ENCODE measurements around the gene TRAPPC10. TPM values are rescaled to one million over a fixed set of nuclear protein-coding genes. Genes with fewer than 3 reads are reported as not detected.
"Not testable (repeated sequence)": the region's sequence is repeated elsewhere in the genome, so short reads cannot be mapped to it uniquely, and the experiment has no call there.

Gene TRAPPC10
- total and polyA plus RNA-seq, 7 donors: 8.4 to 27.3 (median 19.6) TPM

- H3K4me3 ChIP-seq; DNase-seq; H3K4me1 ChIP-seq; H3K36me3 ChIP-seq; intact Hi-C loops (cut with DNase I); H3K27ac ChIP-seq; H3K9me3 ChIP-seq; H3K27me3 ChIP-seq: not testable (repeated sequence)
- 47% methylated on average over 5 of the region's 8 CpGs; no CpG with 5 or more reads in 1 of the 2 donors for WGBS, 2 donors
Observed at GRCh38 chr21:44143996-44144395, 131.9 kb downstream of the TRAPPC10 start.

DNA sequence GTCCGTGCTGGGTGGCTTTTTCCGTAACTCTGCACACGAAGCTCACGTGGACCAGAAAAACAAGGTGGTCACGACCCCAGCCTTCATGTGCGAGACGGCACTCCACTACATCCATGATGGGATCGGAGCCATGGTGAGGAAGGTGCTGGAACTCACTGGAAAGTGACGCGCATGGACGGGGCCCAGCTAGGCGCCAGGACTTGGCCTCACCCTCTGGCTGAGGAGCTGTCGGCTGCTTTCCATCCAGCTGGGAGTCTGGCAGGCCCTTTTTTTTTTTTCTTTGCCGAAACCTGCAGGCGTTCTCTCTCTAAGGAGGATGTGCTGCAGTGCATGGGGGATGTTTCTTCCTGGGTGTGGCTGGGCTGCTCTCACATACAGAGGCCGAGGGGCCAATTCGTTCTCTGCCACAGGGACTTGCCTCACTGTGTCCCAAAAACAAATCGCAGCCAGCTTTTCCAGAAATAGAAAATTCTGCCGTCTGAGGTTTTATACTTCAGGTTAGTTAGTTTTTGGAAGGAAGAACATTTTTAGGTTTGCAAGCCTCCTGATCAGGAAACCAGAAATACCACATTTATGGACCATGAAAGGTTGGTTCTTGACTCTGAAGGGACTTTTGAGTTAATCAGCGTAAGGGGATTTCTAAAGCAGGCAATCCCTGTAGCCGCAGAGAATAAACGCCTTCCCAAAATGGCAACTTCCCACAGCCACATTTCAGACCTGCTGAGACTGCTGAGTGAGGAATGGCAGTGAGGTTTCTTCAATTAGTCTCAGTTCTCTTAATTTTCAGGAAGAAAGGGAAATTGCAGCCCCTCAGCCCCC is 132.9 kb downstream of the TRAPPC10 start:
- H3K9me3 ChIP-seq; H3K27me3 ChIP-seq; DNase-seq; H3K27ac ChIP-seq; intact Hi-C loops (cut with DNase I); H3K4me1 ChIP-seq; H3K36me3 ChIP-seq; H3K4me3 ChIP-seq: not testable (repeated sequence)
- no CpG with 5 or more reads among the region's 22 CpGs for WGBS, 2 donors

DNA sequence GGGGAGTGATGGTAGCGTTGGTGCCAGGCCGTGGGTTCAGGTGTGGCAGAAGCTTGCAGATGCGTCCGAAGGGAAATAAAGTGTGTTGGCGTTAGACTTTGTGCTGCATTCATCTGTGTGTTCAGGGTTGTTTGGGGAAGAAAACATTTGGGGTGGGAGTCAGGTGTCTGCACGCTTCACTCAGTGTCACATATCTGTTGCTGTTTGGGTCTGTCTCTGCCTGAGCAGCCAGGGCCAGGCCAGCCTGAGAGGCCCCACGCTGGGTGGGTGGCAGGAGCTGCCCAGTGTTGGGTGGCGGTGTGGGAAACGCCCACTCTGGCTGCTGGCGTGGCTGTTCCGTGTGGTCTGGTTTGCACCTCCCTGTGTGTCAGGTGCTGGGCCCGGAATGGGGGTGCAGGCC is 133.5 kb downstream of the TRAPPC10 start:
- DNase-seq; intact Hi-C loops (cut with DNase I); H3K27ac ChIP-seq; H3K4me3 ChIP-seq; H3K36me3 ChIP-seq; H3K4me1 ChIP-seq; H3K9me3 ChIP-seq; H3K27me3 ChIP-seq: not testable (repeated sequence)
- WGBS, 2 donors: 80% methylated on average over 1 of the region's 12 CpGs; no CpG with 5 or more reads in 1 of the 2 donors

DNA sequence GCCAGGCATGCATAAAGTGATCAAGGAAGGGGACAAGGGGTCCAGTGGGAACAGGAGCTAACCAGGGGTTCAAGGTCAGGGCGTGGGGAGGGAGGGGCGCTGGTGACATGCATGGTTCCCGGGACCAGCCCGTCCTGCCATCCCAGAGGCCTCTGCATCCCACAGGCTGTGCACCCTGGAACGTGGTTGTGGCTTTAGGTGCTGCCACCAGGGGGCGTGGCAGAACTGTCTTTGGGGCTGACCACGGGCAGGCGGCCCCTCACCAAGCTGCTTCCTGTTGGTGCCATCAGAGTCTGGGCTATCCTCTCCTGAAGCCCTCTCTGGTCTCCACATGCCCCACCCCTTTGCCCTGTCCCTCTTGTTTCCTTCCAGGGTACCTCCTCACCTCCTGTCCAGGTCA is 135.0 kb downstream of the TRAPPC10 start:
- H3K27ac ChIP-seq; H3K36me3 ChIP-seq; H3K27me3 ChIP-seq; DNase-seq; intact Hi-C loops (cut with DNase I); H3K4me1 ChIP-seq; H3K9me3 ChIP-seq; H3K4me3 ChIP-seq: not testable (repeated sequence)
- WGBS, 2 donors: no CpG with 5 or more reads among the region's 8 CpGs

DNA sequence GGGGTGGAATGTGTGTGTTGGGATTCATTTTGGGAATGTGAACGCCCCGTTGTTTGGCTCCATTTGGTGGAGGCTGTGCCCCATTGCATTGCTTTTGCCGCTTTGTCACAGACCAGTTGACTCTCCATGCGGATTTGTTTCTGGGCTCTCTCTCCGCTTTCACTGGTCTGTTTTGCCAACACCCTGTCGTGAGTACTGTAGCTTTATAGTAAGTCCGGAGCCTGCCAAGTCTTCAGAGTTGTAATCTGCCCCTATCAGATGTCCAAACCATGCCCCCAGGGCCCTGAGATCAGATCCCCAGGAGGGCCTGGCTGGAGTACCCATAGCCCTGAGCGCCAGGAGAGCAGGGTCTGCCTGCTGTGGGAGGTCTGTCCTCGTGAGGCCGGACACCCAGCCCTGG is 138.1 kb downstream of the TRAPPC10 start:
- H3K4me3 ChIP-seq; H3K27ac ChIP-seq; H3K4me1 ChIP-seq; H3K9me3 ChIP-seq; DNase-seq; H3K27me3 ChIP-seq; intact Hi-C loops (cut with DNase I); H3K36me3 ChIP-seq: not testable (repeated sequence)
- WGBS, 2 donors: 92% methylated on average over 3 of the region's 10 CpGs; no CpG with 5 or more reads in 1 of the 2 donors

DNA sequence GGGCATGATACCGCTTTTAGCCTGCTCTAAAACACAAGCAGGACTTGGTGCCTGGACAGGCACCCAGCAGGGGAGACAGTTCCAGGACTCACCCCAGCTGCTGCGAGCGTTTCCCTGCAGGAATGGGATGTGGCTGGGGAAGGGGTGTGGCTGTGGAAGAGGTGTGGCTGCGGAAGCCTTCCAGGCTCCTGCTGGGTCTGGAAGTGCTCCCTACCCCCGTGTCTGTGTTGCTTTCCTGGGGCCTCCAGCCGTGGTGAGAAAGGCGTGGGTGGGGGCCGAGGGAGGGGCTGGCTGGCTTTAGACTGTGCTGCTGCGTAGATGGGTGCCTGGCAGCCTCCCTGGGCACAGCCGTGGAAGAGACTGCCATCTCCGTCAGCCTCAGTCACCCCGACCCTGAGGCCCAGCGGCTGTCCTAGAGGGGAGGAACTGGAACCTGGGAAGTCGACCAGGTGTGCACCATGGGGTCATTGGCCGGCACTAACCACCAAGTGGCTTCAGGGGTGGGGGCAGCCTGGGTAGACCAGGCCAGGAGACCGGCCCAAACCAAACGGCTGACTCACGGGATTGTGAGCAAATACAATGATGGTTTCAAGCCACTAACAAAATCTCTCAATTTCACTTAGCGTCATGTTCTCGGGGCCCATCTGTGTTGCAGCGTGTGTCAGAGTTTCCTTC is 141.2 kb downstream of the TRAPPC10 start:
- H3K36me3 ChIP-seq; intact Hi-C loops (cut with DNase I): not testable (repeated sequence)
- WGBS, 2 donors: 43% methylated on average over 8 of the region's 21 CpGs; no CpG with 5 or more reads in 1 of the 2 donors

GRCh38 chr21:44153889-44154228 is 141.8 kb downstream of the TRAPPC10 start:
- H3K36me3 ChIP-seq; H3K27ac ChIP-seq; H3K4me3 ChIP-seq; intact Hi-C loops (cut with DNase I); H3K27me3 ChIP-seq; H3K9me3 ChIP-seq; H3K4me1 ChIP-seq: not testable (repeated sequence)
- WGBS, 2 donors: 70 to 81% methylated on average over 8 to 9 of the region's 17 CpGs
- DNase-seq: peak; percentile 26

More for the DNA sequence above, 141.2 kb downstream of the TRAPPC10 start:
- not testable (repeated sequence) for H3K27me3 ChIP-seq, H3K4me3 ChIP-seq, H3K4me1 ChIP-seq, H3K27ac ChIP-seq, DNase-seq, H3K9me3 ChIP-seq

GRCh38 chr21:44154816-44155230 is 142.7 kb downstream of the TRAPPC10 start:
- H3K4me1 ChIP-seq; H3K4me3 ChIP-seq; DNase-seq; H3K27me3 ChIP-seq; intact Hi-C loops (cut with DNase I); H3K27ac ChIP-seq; H3K36me3 ChIP-seq; H3K9me3 ChIP-seq: not testable (repeated sequence)
- no CpG with 5 or more reads among the region's 20 CpGs for WGBS, 2 donors

GRCh38 chr21:44155231-44155993 is 143.3 kb downstream of the TRAPPC10 start:
- DNase-seq; H3K27ac ChIP-seq; intact Hi-C loops (cut with DNase I); H3K27me3 ChIP-seq; H3K4me3 ChIP-seq; H3K9me3 ChIP-seq; H3K4me1 ChIP-seq; H3K36me3 ChIP-seq: not testable (repeated sequence)
- 58% methylated on average over 19 of the region's 38 CpGs; no CpG with 5 or more reads in 1 of the 2 donors for WGBS, 2 donors

- H3K4me3 ChIP-seq; intact Hi-C loops (cut with DNase I): not testable (repeated sequence)
- 56% methylated on average over 1 of the region's 8 CpGs; no CpG with 5 or more reads in 1 of the 2 donors for WGBS, 2 donors
Observed at GRCh38 chr21:44155994-44156380, 143.9 kb downstream of the TRAPPC10 start.

More at GRCh38 chr21:44155994-44156380, 143.9 kb downstream of the TRAPPC10 start:
- H3K27me3 ChIP-seq, H3K4me1 ChIP-seq, H3K36me3 ChIP-seq, DNase-seq, H3K27ac ChIP-seq, H3K9me3 ChIP-seq: not testable (repeated sequence)
